Stomach (tissue), 9 donors: Measurements from ENCODE around the gene ZNF384. TPM values are rescaled to one million over a fixed set of nuclear protein-coding genes. Genes with fewer than 3 reads are reported as not detected.

Experiments used
- DNase-seq, 2 donors: peaks; one replicate each; pipeline versions ENCODE4 v3.0.0 to v3.0.0-alpha.2; 2013 to 2019
- H3K27ac ChIP-seq, 5 donors: fragments of 200-600 bp in 4 of 5; sonication (generic) in 4 of 5; one replicate each; pipeline ENCODE4 v1.5.1; 2013 to 2019; ENCODE audit warnings: mild to moderate bottlenecking in 1 of 5, moderate library complexity in 1 of 5
- H3K27me3 ChIP-seq, 3 donors: fragments of 200-600 bp; sonication (generic); one replicate each; pipeline ENCODE4 v1.5.1; 2017 to 2019; ENCODE audit warnings: mixed run types in 1 of 3
- H3K36me3 ChIP-seq, 4 donors: fragments of 200-600 bp; sonication (generic); 1 replicate in 3 of 4; 2 replicates in 1 of 4; pipeline ENCODE4 v1.5.1; 2016 to 2019
- H3K4me1 ChIP-seq, 4 donors: fragments of 200-600 bp; sonication (generic); one replicate each; pipeline ENCODE4 v1.5.1; 2016 to 2019
- H3K4me3 ChIP-seq, 4 donors: fragments of 200-600 bp; sonication (generic) in 3 of 4; one replicate each; pipeline ENCODE4 v1.5.1; 2016 to 2019; ENCODE audit warnings: mild to moderate bottlenecking in 1 of 4
- H3K9me3 ChIP-seq, 4 donors: fragments of 200-600 bp; sonication (generic); one replicate each; pipeline ENCODE4 v1.5.1; 2016 to 2019
- EP300 ChIP-seq: sonication (generic); formaldehyde crosslinking; IDR thresholded peaks from one replicate; pipeline ENCODE4 v1.6.1; 2017; ENCODE audit warnings: antibody characterized with exemption
- POLR2A ChIP-seq, 4 donors: fragments of 450-650 bp; IDR thresholded peaks; one replicate each; pipeline ENCODE4 v1.6.1; 2016; ENCODE audit warnings: antibody characterized with exemption in 4 of 4, control low read depth in 2 of 4, mild to moderate bottlenecking in 1 of 4, moderate library complexity in 1 of 4
- POLR2AphosphoS5 ChIP-seq, 3 donors: sonication (generic); formaldehyde crosslinking; IDR thresholded peaks; one replicate each; pipeline ENCODE4 v1.6.1; 2016; ENCODE audit warnings: antibody characterized with exemption in 3 of 3
- WGBS, 5 donors: extraction: QIAGEN DNeasy Blood & Tissue Kit in 3 of 5; methylation state at CpG; one replicate each; pipeline versions ENCODE4 v1.1.5 to v1.1.7; 2013 to 2018; 5-methylcytosine and 5-hydroxymethylcytosine counted together
- intact Hi-C: fragments of 100-400 bp; cut with DNase I; formaldehyde crosslinking; loops from one replicate; pipeline ENCODE4 v1.15.1; 2023; ENCODE audit warnings: low total_unique reads
- polyA plus RNA-seq, 3 donors: library from polyadenylated mRNA; stranded (reverse); fragments of 200-250 nt; gene quantifications; one replicate each; pipeline ENCODE4 v1.2.3, GENCODE V29; 2013
- small RNA-seq, 4 donors: library from RNA; depleted of rRNA; stranded (forward); fragments of <200 nt; gene quantifications; one replicate each; pipeline ENCODE3, GENCODE V24; 2016
- total RNA-seq, 5 donors: library from RNA; depleted of rRNA; stranded (reverse); fragments of >200 nt; gene quantifications; one replicate each; pipeline versions ENCODE4 v1.1.0 to v1.2.3, GENCODE V29; 2014 to 2016
- TF ChIP-seq, protein P1 (sequence below), 7 experiments: fragments of 450-650 bp in 4 of 7; fragments of 200-600 bp in 3 of 7; sonication (generic) in 3 of 7; IDR thresholded peaks; one replicate each; pipeline ENCODE4 v1.5.1; 2016 to 2019; ENCODE audit warnings: antibody characterized with exemption in 7 of 7, control low read depth in 2 of 7, mild to moderate bottlenecking in 1 of 7
- donor health status: healthy with polysubstance abuse.
- donor health status: Bipolar disorder and iron deficiency.
- donor health status: healthy.

Gene ZNF384
- total and polyA plus RNA-seq, 8 donors, result 16.5 to 207 (median 28.1) TPM

DNA sequence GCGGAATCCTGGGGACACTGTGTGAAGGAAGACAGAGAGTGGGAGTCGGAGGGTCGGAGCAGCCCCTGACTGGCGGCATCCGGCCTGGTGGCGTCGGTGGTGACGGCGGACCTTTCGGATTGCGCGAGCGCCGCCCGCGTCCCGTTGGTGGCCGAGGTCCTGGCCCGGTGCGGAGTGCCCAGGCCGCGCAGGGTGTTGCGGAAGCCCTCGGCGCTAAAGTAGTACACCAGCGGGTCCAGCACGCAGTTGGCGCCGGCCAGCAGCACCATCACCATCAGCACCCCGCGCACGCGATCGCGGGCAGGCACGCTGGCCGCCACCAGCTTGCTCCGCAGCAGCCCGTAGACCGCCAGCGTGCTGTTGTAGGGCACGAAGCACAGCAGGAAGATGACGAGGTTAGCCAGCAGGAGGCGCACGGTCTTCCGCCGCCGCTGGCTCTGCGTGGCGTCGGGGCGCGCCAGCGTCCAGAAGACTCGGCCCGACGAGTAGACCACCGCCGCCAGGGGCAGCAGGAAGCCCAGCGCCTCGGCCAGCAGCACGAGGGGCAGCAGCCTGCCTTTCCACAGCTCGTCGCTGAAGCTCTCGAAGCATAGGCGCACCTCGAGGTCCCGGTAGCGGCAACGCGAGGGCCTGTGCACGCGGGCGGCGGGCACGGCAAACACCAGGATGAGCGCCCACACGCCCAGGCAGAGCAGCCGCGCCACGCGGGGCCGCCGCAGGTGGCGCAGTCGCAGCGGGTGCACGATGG is 68.9 kb downstream of the ZNF384 start:
- H3K4me1 ChIP-seq, result peaks cover 0 to 18% (median 8%) of the 10 kb centered on the region in 4 donors
- H3K4me3 ChIP-seq, result peak overlapping the region in 2 of 4 donors; percentile 6 to 28
- H3K36me3 ChIP-seq, result peaks cover 0 to 20% (median 16%) of the 10 kb centered on the region in 4 donors
- intact Hi-C loops, result no loop called here
- H3K27ac ChIP-seq, result no peak overlapping the region
- H3K27me3 ChIP-seq, result peaks cover 0 to 16% (median 4%) of the 10 kb centered on the region in 3 donors
- H3K9me3 ChIP-seq, result no peaks in the 10 kb centered on the region
- peak in 1 of 2 donors; percentile 90 for DNase-seq
- 49 to 70% (median 62%) methylated on average over 53 to 88 of the region's 88 CpGs for WGBS, 5 donors
- TF ChIP-seq EP300, result no peak
- TF ChIP-seq, protein P1, sequence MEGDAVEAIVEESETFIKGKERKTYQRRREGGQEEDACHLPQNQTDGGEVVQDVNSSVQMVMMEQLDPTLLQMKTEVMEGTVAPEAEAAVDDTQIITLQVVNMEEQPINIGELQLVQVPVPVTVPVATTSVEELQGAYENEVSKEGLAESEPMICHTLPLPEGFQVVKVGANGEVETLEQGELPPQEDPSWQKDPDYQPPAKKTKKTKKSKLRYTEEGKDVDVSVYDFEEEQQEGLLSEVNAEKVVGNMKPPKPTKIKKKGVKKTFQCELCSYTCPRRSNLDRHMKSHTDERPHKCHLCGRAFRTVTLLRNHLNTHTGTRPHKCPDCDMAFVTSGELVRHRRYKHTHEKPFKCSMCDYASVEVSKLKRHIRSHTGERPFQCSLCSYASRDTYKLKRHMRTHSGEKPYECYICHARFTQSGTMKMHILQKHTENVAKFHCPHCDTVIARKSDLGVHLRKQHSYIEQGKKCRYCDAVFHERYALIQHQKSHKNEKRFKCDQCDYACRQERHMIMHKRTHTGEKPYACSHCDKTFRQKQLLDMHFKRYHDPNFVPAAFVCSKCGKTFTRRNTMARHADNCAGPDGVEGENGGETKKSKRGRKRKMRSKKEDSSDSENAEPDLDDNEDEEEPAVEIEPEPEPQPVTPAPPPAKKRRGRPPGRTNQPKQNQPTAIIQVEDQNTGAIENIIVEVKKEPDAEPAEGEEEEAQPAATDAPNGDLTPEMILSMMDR (IDR thresholded peaks at IDR 0.05), result peak in 3 of 7 experiments; percentile 6 to 38 (median 22)

DNA sequence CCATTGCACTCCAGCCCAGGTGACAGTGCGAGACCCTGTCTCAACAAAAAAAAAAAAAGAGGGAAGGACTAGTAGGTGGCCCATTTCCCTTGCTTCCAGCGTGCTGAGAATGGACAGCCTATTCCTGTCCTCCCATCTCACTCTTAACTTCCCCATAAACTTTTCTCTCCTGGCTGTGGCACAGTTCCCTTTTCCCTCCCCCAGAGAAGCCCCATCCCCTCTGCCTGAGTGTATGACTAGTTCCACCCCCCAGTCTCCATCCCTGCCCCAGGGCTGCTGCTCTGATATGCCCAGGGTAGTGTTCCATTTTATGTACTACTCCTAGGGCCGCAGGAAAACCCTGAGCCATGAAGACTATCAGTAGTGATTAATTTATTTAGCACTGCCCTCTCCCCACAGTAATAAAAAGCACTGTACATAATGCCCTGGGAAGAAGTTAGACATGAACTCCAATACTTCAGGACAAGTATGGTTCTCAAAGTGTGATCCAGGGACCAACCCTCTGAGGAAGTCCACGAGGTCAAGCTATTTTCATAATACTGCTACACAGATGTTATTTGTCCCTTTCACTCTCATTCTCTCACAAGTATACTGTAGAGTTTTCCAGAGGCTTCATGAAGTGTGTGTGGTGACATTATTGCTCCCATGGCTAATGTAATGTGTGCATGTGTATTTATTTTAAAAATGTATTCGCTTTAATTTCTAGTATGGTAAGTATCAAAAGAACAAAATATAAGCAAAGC is 70.5 kb downstream of the ZNF384 start:
- TF ChIP-seq POLR2A (IDR thresholded peaks at IDR 0.05), result no peak
- TF ChIP-seq, protein P1 (IDR thresholded peaks at IDR 0.05), result no peak
- TF ChIP-seq POLR2AphosphoS5 (IDR thresholded peaks at IDR 0.05), result no peak
- TF ChIP-seq EP300, result no peak
- no peak for DNase-seq
- peaks cover 0 to 20% (median 16%) of the 10 kb centered on the region in 4 donors for H3K36me3 ChIP-seq
- peaks cover 0 to 16% (median 4%) of the 10 kb centered on the region in 3 donors for H3K27me3 ChIP-seq
- no peaks in the 10 kb centered on the region for H3K9me3 ChIP-seq
- intact Hi-C loops, result no loop called here
- WGBS, 5 donors, result 70 to 81% (median 79%) methylated on average over 5 of the region's 5 CpGs
- peaks cover 7 to 30% (median 19%) of the 10 kb centered on the region in 4 donors for H3K4me1 ChIP-seq
- no peak overlapping the region for H3K4me3 ChIP-seq
- H3K27ac ChIP-seq, result peak overlapping the region in 1 of 5 donors; percentile 39

Small RNA genes lying within 50 kb of the gene (small RNA-seq; reads per million reads assigned to genes)
- gene RNU6-781P, result 0 reads per million in 4 donors

Other genes with a start within 250 kb of the ZNF384 start
- gene CD27, start 244.4 kb downstream of the ZNF384 start, total RNA-seq, result 1 to 10 TPM in 1 of 5 donors, under 1 TPM in 1, not detected in 3; 0.92 to 8.7 TPM
- 1 to 10 TPM; 1.7 to 5.8 (median 3.2) TPM for gene CD27, start 244.4 kb downstream of the ZNF384 start, polyA plus RNA-seq
- 100 to 1,000 TPM in 1 of 5 donors, 10 to 100 TPM in 4; 15.2 to 115 (median 40.0) TPM for gene TAPBPL, start 237.3 kb downstream of the ZNF384 start, total RNA-seq
- gene TAPBPL, start 237.3 kb downstream of the ZNF384 start, polyA plus RNA-seq, result 10 to 100 TPM; 13.0 to 15.3 (median 15.1) TPM
- gene VAMP1, start 218.7 kb downstream of the ZNF384 start, total RNA-seq, result 10 to 100 TPM in 2 of 5 donors, 1 to 10 TPM in 3; 1.2 to 16.5 (median 4.8) TPM
- gene VAMP1, start 218.7 kb downstream of the ZNF384 start, polyA plus RNA-seq, result 1 to 10 TPM in 2 of 3 donors, not detected in 1; 2.6 to 8.9 TPM
- gene MRPL51, start 196.1 kb downstream of the ZNF384 start, total RNA-seq, result 100 to 1,000 TPM in 1 of 5 donors, 10 to 100 TPM in 4; 26.8 to 146 (median 50.7) TPM
- gene MRPL51, start 196.1 kb downstream of the ZNF384 start, polyA plus RNA-seq, result 100 to 1,000 TPM; 108 to 143 (median 128) TPM
- gene NCAPD2, start 195.3 kb downstream of the ZNF384 start, total RNA-seq, result 100 to 1,000 TPM in 1 of 5 donors, 10 to 100 TPM in 4; 15.4 to 105 (median 17.9) TPM
- 10 to 100 TPM in 1 of 3 donors, 1 to 10 TPM in 2; 8.3 to 18.3 (median 9.7) TPM for gene NCAPD2, start 195.3 kb downstream of the ZNF384 start, polyA plus RNA-seq
- 1,000 to 10,000 TPM in 4 of 5 donors, 100 to 1,000 TPM in 1; 579 to 1,258 (median 1,242) TPM for gene GAPDH, start 154.9 kb downstream of the ZNF384 start, total RNA-seq
- gene GAPDH, start 154.9 kb downstream of the ZNF384 start, polyA plus RNA-seq, result 1,000 to 10,000 TPM; 1,352 to 2,765 (median 1,815) TPM
- gene IFFO1, start 133.3 kb downstream of the ZNF384 start, total RNA-seq, result 10 to 100 TPM in 1 of 5 donors, 1 to 10 TPM in 4; 1.4 to 14.0 (median 3.2) TPM
- 1 to 10 TPM; 2.7 to 9.1 (median 3.4) TPM for gene IFFO1, start 133.3 kb downstream of the ZNF384 start, polyA plus RNA-seq
- 100 to 1,000 TPM in 1 of 5 donors, 10 to 100 TPM in 4; 16.3 to 231 (median 30.0) TPM for gene NOP2, start 121.1 kb downstream of the ZNF384 start, total RNA-seq
- gene NOP2, start 121.1 kb downstream of the ZNF384 start, polyA plus RNA-seq, result 10 to 100 TPM; 19.5 to 27.4 (median 19.7) TPM
- 100 to 1,000 TPM; 169 to 315 (median 202) TPM for gene CHD4, start 82.0 kb downstream of the ZNF384 start, total RNA-seq
- gene CHD4, start 82.0 kb downstream of the ZNF384 start, polyA plus RNA-seq, result 100 to 1,000 TPM; 105 to 139 (median 111) TPM
- 10 to 100 TPM in 1 of 5 donors, 1 to 10 TPM in 4; 1.3 to 33.0 (median 5.8) TPM for gene LPAR5, start 53.4 kb downstream of the ZNF384 start, total RNA-seq
- gene LPAR5, start 53.4 kb downstream of the ZNF384 start, polyA plus RNA-seq, result 1 to 10 TPM; 2.0 to 5.6 (median 3.5) TPM
- 1 to 10 TPM in 2 of 5 donors, not detected in 3; 2.2 to 6.4 TPM for gene ACRBP, start 41.9 kb downstream of the ZNF384 start, total RNA-seq
- 1 to 10 TPM in 2 of 3 donors, under 1 TPM in 1; 0.31 to 1.6 (median 1.1) TPM for gene ACRBP, start 41.9 kb downstream of the ZNF384 start, polyA plus RNA-seq
- 10 to 100 TPM in 4 of 5 donors, 1 to 10 TPM in 1; 8.7 to 51.8 (median 33.5) TPM for gene ING4, start 26.3 kb downstream of the ZNF384 start, total RNA-seq
- gene ING4, start 26.3 kb downstream of the ZNF384 start, polyA plus RNA-seq, result 10 to 100 TPM; 25.5 to 53.6 (median 43.6) TPM
- gene PIANP, start 11.4 kb upstream of the ZNF384 start, total RNA-seq, result under 1 TPM in 2 of 5 donors, not detected in 3; 0.14 to 0.37 TPM
- 1 to 10 TPM in 2 of 3 donors, under 1 TPM in 1; 0.50 to 1.7 (median 1.5) TPM for gene PIANP, start 11.4 kb upstream of the ZNF384 start, polyA plus RNA-seq
- 10 to 100 TPM in 4 of 5 donors, 1 to 10 TPM in 1; 5.8 to 50.0 (median 25.7) TPM for gene COPS7A, start 34.7 kb upstream of the ZNF384 start, total RNA-seq
- 10 to 100 TPM; 45.2 to 54.2 (median 51.6) TPM for gene COPS7A, start 34.7 kb upstream of the ZNF384 start, polyA plus RNA-seq
- gene MLF2, start 63.8 kb upstream of the ZNF384 start, total RNA-seq, result 100 to 1,000 TPM in 4 of 5 donors, 1 to 10 TPM in 1; 9.3 to 296 (median 128) TPM
- gene MLF2, start 63.8 kb upstream of the ZNF384 start, polyA plus RNA-seq, result 100 to 1,000 TPM; 168 to 183 (median 180) TPM
- 100 to 1,000 TPM in 1 of 5 donors, 10 to 100 TPM in 4; 22.8 to 261 (median 78.2) TPM for gene PTMS, start 77.0 kb upstream of the ZNF384 start, total RNA-seq
- gene PTMS, start 77.0 kb upstream of the ZNF384 start, polyA plus RNA-seq, result 100 to 1,000 TPM; 228 to 363 (median 307) TPM
- gene LAG3, start 83.1 kb upstream of the ZNF384 start, total RNA-seq, result 1 to 10 TPM in 2 of 5 donors, not detected in 3; 2.2 to 2.3 TPM
- gene LAG3, start 83.1 kb upstream of the ZNF384 start, polyA plus RNA-seq, result 1 to 10 TPM in 2 of 3 donors, under 1 TPM in 1; 0.25 to 1.4 (median 1.2) TPM
- 10 to 100 TPM in 1 of 5 donors, 1 to 10 TPM in 2, not detected in 2; 7.2 to 25.9 (median 9.7) TPM for gene CD4, start 100.2 kb upstream of the ZNF384 start, total RNA-seq
- gene CD4, start 100.2 kb upstream of the ZNF384 start, polyA plus RNA-seq, result 1 to 10 TPM; 2.0 to 7.3 (median 3.9) TPM
- gene GPR162, start 132.4 kb upstream of the ZNF384 start, total RNA-seq, result 1 to 10 TPM; 1.3 to 7.5 (median 1.8) TPM
- 1 to 10 TPM; 2.6 to 9.3 (median 6.4) TPM for gene GPR162, start 132.4 kb upstream of the ZNF384 start, polyA plus RNA-seq
- gene P3H3, start 139.0 kb upstream of the ZNF384 start, total RNA-seq, result 10 to 100 TPM; 15.2 to 41.1 (median 18.0) TPM
- gene P3H3, start 139.0 kb upstream of the ZNF384 start, polyA plus RNA-seq, result 10 to 100 TPM in 1 of 3 donors, 1 to 10 TPM in 2; 7.0 to 15.1 (median 9.1) TPM
- 10 to 100 TPM in 1 of 5 donors, 1 to 10 TPM in 2, under 1 TPM in 1, not detected in 1; 0.89 to 11.1 (median 4.5) TPM for gene GNB3, start 151.6 kb upstream of the ZNF384 start, total RNA-seq
- gene GNB3, start 151.6 kb upstream of the ZNF384 start, polyA plus RNA-seq, result 1 to 10 TPM in 2 of 3 donors, under 1 TPM in 1; 0.87 to 2.8 (median 2.7) TPM
- 10 to 100 TPM in 3 of 5 donors, 1 to 10 TPM in 2; 3.3 to 56.0 (median 19.6) TPM for gene CDCA3, start 161.9 kb upstream of the ZNF384 start, total RNA-seq
- 10 to 100 TPM in 1 of 3 donors, 1 to 10 TPM in 2; 2.1 to 12.2 (median 9.8) TPM for gene CDCA3, start 161.9 kb upstream of the ZNF384 start, polyA plus RNA-seq
- gene USP5, start 162.8 kb upstream of the ZNF384 start, total RNA-seq, result 10 to 100 TPM; 26.3 to 69.4 (median 48.7) TPM
- gene USP5, start 162.8 kb upstream of the ZNF384 start, polyA plus RNA-seq, result 10 to 100 TPM; 20.9 to 29.0 (median 25.0) TPM
- 100 to 1,000 TPM; 131 to 359 (median 268) TPM for gene TPI1, start 178.2 kb upstream of the ZNF384 start, total RNA-seq
- 100 to 1,000 TPM; 403 to 526 (median 504) TPM for gene TPI1, start 178.2 kb upstream of the ZNF384 start, polyA plus RNA-seq
- gene SPSB2, start 183.9 kb upstream of the ZNF384 start, total RNA-seq, result 10 to 100 TPM in 1 of 5 donors, 1 to 10 TPM in 3, not detected in 1; 5.1 to 24.0 (median 6.0) TPM
- gene SPSB2, start 183.9 kb upstream of the ZNF384 start, polyA plus RNA-seq, result 10 to 100 TPM in 2 of 3 donors, 1 to 10 TPM in 1; 9.9 to 13.4 (median 11.2) TPM
- 10 to 100 TPM in 1 of 5 donors, 1 to 10 TPM in 3, not detected in 1; 5.3 to 20.4 (median 9.0) TPM for gene LRRC23, start 215.4 kb upstream of the ZNF384 start, total RNA-seq
- 10 to 100 TPM in 1 of 3 donors, 1 to 10 TPM in 2; 8.0 to 11.0 (median 9.0) TPM for gene LRRC23, start 215.4 kb upstream of the ZNF384 start, polyA plus RNA-seq
- 10 to 100 TPM in 2 of 5 donors, 1 to 10 TPM in 3; 2.3 to 62.9 (median 8.6) TPM for gene ENO2, start 225.2 kb upstream of the ZNF384 start, total RNA-seq
- gene ENO2, start 225.2 kb upstream of the ZNF384 start, polyA plus RNA-seq, result 10 to 100 TPM in 2 of 3 donors, 1 to 10 TPM in 1; 9.3 to 19.7 (median 10.1) TPM
- gene ATN1, start 238.6 kb upstream of the ZNF384 start, total RNA-seq, result 100 to 1,000 TPM in 3 of 5 donors, 10 to 100 TPM in 2; 23.3 to 694 (median 291) TPM
- gene ATN1, start 238.6 kb upstream of the ZNF384 start, polyA plus RNA-seq, result 10 to 100 TPM; 44.4 to 57.4 (median 48.8) TPM